ENCODE data around the gene PRPF40A.
A peak's percentile ranks its signal among the peaks of the same experiment; 100 is the strongest.

DNA sequence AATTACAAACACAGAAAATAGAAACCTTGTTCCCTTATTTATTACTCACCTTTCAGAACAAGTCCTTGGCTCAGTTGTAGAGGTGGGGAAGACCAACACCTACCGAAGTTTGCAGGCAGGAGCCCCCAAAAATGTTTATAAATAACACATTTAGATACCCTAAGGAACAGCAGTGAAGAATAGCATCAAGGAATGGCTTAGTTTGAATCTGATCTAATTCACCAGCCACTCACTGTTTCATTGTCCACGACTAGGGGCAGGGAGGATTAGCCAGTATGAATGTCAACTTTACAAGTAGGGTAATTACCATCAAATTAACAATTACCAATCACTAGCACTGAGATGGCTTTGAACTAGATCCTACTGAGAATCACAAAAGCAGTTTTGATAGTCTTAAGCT, 65.4 kb downstream of the PRPF40A start:
- no peak for TF ChIP-seq EP300 (IDR thresholded peaks at IDR 0.05; ENCODE audit: borderline replicate concordance in 1 of 2, low read depth in 2 of 2, low read length in 2 of 2)
- no peak for TF ChIP-seq SIN3A (conservative IDR thresholded peaks at IDR 0.05 in 1 of 2, IDR thresholded peaks at IDR 0.05 in 1 of 2; ENCODE audit: low read depth in 1 of 2, low read length in 2 of 2)
- TF ChIP-seq, protein P1, sequence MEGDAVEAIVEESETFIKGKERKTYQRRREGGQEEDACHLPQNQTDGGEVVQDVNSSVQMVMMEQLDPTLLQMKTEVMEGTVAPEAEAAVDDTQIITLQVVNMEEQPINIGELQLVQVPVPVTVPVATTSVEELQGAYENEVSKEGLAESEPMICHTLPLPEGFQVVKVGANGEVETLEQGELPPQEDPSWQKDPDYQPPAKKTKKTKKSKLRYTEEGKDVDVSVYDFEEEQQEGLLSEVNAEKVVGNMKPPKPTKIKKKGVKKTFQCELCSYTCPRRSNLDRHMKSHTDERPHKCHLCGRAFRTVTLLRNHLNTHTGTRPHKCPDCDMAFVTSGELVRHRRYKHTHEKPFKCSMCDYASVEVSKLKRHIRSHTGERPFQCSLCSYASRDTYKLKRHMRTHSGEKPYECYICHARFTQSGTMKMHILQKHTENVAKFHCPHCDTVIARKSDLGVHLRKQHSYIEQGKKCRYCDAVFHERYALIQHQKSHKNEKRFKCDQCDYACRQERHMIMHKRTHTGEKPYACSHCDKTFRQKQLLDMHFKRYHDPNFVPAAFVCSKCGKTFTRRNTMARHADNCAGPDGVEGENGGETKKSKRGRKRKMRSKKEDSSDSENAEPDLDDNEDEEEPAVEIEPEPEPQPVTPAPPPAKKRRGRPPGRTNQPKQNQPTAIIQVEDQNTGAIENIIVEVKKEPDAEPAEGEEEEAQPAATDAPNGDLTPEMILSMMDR (IDR thresholded peaks at IDR 0.05; ENCODE audit: control extremely low read depth in 1 of 3, insufficient read depth in 1 of 3, low read depth in 1 of 3, low read length in 3 of 3) = no peak
- TF ChIP-seq, protein P2, sequence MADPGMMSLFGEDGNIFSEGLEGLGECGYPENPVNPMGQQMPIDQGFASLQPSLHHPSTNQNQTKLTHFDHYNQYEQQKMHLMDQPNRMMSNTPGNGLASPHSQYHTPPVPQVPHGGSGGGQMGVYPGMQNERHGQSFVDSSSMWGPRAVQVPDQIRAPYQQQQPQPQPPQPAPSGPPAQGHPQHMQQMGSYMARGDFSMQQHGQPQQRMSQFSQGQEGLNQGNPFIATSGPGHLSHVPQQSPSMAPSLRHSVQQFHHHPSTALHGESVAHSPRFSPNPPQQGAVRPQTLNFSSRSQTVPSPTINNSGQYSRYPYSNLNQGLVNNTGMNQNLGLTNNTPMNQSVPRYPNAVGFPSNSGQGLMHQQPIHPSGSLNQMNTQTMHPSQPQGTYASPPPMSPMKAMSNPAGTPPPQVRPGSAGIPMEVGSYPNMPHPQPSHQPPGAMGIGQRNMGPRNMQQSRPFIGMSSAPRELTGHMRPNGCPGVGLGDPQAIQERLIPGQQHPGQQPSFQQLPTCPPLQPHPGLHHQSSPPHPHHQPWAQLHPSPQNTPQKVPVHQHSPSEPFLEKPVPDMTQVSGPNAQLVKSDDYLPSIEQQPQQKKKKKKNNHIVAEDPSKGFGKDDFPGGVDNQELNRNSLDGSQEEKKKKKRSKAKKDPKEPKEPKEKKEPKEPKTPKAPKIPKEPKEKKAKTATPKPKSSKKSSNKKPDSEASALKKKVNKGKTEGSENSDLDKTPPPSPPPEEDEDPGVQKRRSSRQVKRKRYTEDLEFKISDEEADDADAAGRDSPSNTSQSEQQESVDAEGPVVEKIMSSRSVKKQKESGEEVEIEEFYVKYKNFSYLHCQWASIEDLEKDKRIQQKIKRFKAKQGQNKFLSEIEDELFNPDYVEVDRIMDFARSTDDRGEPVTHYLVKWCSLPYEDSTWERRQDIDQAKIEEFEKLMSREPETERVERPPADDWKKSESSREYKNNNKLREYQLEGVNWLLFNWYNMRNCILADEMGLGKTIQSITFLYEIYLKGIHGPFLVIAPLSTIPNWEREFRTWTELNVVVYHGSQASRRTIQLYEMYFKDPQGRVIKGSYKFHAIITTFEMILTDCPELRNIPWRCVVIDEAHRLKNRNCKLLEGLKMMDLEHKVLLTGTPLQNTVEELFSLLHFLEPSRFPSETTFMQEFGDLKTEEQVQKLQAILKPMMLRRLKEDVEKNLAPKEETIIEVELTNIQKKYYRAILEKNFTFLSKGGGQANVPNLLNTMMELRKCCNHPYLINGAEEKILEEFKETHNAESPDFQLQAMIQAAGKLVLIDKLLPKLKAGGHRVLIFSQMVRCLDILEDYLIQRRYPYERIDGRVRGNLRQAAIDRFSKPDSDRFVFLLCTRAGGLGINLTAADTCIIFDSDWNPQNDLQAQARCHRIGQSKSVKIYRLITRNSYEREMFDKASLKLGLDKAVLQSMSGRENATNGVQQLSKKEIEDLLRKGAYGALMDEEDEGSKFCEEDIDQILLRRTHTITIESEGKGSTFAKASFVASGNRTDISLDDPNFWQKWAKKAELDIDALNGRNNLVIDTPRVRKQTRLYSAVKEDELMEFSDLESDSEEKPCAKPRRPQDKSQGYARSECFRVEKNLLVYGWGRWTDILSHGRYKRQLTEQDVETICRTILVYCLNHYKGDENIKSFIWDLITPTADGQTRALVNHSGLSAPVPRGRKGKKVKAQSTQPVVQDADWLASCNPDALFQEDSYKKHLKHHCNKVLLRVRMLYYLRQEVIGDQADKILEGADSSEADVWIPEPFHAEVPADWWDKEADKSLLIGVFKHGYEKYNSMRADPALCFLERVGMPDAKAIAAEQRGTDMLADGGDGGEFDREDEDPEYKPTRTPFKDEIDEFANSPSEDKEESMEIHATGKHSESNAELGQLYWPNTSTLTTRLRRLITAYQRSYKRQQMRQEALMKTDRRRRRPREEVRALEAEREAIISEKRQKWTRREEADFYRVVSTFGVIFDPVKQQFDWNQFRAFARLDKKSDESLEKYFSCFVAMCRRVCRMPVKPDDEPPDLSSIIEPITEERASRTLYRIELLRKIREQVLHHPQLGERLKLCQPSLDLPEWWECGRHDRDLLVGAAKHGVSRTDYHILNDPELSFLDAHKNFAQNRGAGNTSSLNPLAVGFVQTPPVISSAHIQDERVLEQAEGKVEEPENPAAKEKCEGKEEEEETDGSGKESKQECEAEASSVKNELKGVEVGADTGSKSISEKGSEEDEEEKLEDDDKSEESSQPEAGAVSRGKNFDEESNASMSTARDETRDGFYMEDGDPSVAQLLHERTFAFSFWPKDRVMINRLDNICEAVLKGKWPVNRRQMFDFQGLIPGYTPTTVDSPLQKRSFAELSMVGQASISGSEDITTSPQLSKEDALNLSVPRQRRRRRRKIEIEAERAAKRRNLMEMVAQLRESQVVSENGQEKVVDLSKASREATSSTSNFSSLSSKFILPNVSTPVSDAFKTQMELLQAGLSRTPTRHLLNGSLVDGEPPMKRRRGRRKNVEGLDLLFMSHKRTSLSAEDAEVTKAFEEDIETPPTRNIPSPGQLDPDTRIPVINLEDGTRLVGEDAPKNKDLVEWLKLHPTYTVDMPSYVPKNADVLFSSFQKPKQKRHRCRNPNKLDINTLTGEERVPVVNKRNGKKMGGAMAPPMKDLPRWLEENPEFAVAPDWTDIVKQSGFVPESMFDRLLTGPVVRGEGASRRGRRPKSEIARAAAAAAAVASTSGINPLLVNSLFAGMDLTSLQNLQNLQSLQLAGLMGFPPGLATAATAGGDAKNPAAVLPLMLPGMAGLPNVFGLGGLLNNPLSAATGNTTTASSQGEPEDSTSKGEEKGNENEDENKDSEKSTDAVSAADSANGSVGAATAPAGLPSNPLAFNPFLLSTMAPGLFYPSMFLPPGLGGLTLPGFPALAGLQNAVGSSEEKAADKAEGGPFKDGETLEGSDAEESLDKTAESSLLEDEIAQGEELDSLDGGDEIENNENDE (IDR thresholded peaks at IDR 0.05; ENCODE audit: insufficient replicate concordance, low read length) = no peak
- TF ChIP-seq YY1 (IDR thresholded peaks at IDR 0.05; ENCODE audit: low read depth, low read length) = no peak
- peak; percentile 44; the same call in 1 of the 2 replicates for TF ChIP-seq POLR2AphosphoS5 (IDR thresholded peaks at IDR 0.05; ENCODE audit: low read depth, low read length)
- TF ChIP-seq TBP (IDR thresholded peaks at IDR 0.05; ENCODE audit: low read depth, low read length) = no peak
- no peak for TF ChIP-seq POLR2A (IDR thresholded peaks at IDR 0.05; ENCODE audit: control extremely low read depth in 1 of 2, low read depth in 2 of 2, low read length in 2 of 2)
- TF ChIP-seq CHD2 (IDR thresholded peaks at IDR 0.05; ENCODE audit: low read length) = no peak
- no peak for TF ChIP-seq EZH2 (IDR thresholded peaks at IDR 0.05; ENCODE audit: low read depth, low read length, severe bottlenecking)
- TF ChIP-seq RNF2 (IDR thresholded peaks at IDR 0.05; ENCODE audit: borderline replicate concordance, low read depth, low read length, missing control alignments, poor library complexity, severe bottlenecking) = no peak
- TF ChIP-seq, protein P3, sequence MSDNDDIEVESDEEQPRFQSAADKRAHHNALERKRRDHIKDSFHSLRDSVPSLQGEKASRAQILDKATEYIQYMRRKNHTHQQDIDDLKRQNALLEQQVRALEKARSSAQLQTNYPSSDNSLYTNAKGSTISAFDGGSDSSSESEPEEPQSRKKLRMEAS (IDR thresholded peaks at IDR 0.05) = no peak
- no peak for TF ChIP-seq SRF (IDR thresholded peaks at IDR 0.05; ENCODE audit: low read depth, low read length)
- no peak for TF ChIP-seq ZNF274 (IDR thresholded peaks at IDR 0.05; ENCODE audit: borderline replicate concordance, extremely low read depth, low read length)

Data from H1 (cell line).